Subcutaneous adipose tissue (tissue), 4 donors: ENCODE measurements around the gene NFIX. TPM values are rescaled to one million over a fixed set of nuclear protein-coding genes. Genes with fewer than 3 reads are reported as not detected.

Experiments used
- CTCF ChIP-seq: fragments of 450-650 bp; IDR thresholded peaks from one replicate; pipeline ENCODE4 v1.5.1; 2016; ENCODE audit warnings: low read depth, mild to moderate bottlenecking, control low read depth, antibody characterized with exemption, moderate library complexity
- total RNA-seq, 4 donors: library from RNA; depleted of rRNA; stranded (reverse); fragments of >200 nt; gene quantifications; one replicate each; pipeline ENCODE4 v1.1.0, GENCODE V29; 2016

Gene NFIX
- total RNA-seq, 4 donors from 2014 or later, result 32.8 to 102 (median 47.0) TPM

- no peak for TF ChIP-seq CTCF
Observed at GRCh38 chr19:12997179-12997966, 2.1 kb downstream of the NFIX start.

GRCh38 chr19:12997967-12998940 is 3.0 kb downstream of the NFIX start:
- no peak for TF ChIP-seq CTCF

- no peak for TF ChIP-seq CTCF
Observed at GRCh38 chr19:13001166-13001501, 5.9 kb downstream of the NFIX start.

- TF ChIP-seq CTCF, result no peak
Observed at GRCh38 chr19:13001502-13002165, 6.4 kb downstream of the NFIX start.

GRCh38 chr19:13002166-13002898 is 7.1 kb downstream of the NFIX start:
- TF ChIP-seq CTCF, result no peak

- TF ChIP-seq CTCF, result no peak
Observed at GRCh38 chr19:13003081-13003480, 7.8 kb downstream of the NFIX start.
